Gastroesophageal sphincter (tissue), 4 donors: ENCODE data around the gene SSBP3. TPM values are rescaled to one million over a fixed set of nuclear protein-coding genes. Genes with fewer than 3 reads are reported as not detected.

Source experiments
- ATAC-seq: fragments of 150-250 bp; one replicate; pipeline ENCODE4 v1.9.1; 2016; ENCODE audit warnings: mild to moderate bottlenecking, moderate library complexity
- H3K27ac ChIP-seq, 4 donors: fragments of 200-600 bp; sonication (generic) in 3 of 4; 1 replicate in 3 of 4; 2 replicates in 1 of 4; pipeline ENCODE4 v1.5.1; 2016 to 2019
- H3K27me3 ChIP-seq: fragments of 200-600 bp; sonication (generic); one replicate; pipeline ENCODE4 v1.5.1; 2019
- H3K36me3 ChIP-seq, 2 donors: fragments of 200-600 bp; sonication (generic); one replicate each; pipeline ENCODE4 v1.5.1; 2019; ENCODE audit warnings: control low read depth in 1 of 2
- H3K4me1 ChIP-seq, 3 donors: fragments of 200-600 bp; sonication (generic); 1 replicate in 2 of 3; 2 replicates in 1 of 3; pipeline ENCODE4 v1.5.1; 2016 to 2019; ENCODE audit warnings: control low read depth in 2 of 3
- H3K4me3 ChIP-seq, 2 donors: fragments of 200-600 bp; sonication (generic); one replicate each; pipeline ENCODE4 v1.5.1; 2019; ENCODE audit warnings: mild to moderate bottlenecking in 1 of 2, moderate library complexity in 1 of 2
- H3K9me3 ChIP-seq, 3 donors: fragments of 200-600 bp; sonication (generic); one replicate each; pipeline ENCODE4 v1.5.1; 2017 to 2019; ENCODE audit warnings: control low read depth in 2 of 3
- EP300 ChIP-seq: sonication (generic); formaldehyde crosslinking; IDR thresholded peaks from one replicate; pipeline ENCODE4 v1.6.1; 2017; ENCODE audit warnings: antibody characterized with exemption, mild to moderate bottlenecking
- POLR2A ChIP-seq, 2 donors: fragments of 450-650 bp; IDR thresholded peaks; one replicate each; pipeline ENCODE4 v1.6.1; 2017; ENCODE audit warnings: antibody characterized with exemption in 2 of 2, mild to moderate bottlenecking in 2 of 2, moderate library complexity in 1 of 2
- POLR2AphosphoS5 ChIP-seq: sonication (generic); formaldehyde crosslinking; IDR thresholded peaks from one replicate; pipeline ENCODE4 v1.6.1; 2017; ENCODE audit warnings: antibody characterized with exemption
- WGBS, 2 donors: methylation state at CpG; one replicate each; pipeline ENCODE4 v1.1.5; 2018; ENCODE audit warnings: low coverage in 1 of 2; 5-methylcytosine and 5-hydroxymethylcytosine counted together
- total RNA-seq, 4 donors: library from RNA; depleted of rRNA; stranded (reverse); fragments of >200 nt; gene quantifications; one replicate each; pipeline ENCODE4 v1.1.0, GENCODE V29; 2016
- TF ChIP-seq, protein P1 (sequence below), 4 experiments: fragments of 200-600 bp in 2 of 4; fragments of 450-650 bp in 2 of 4; sonication (generic) in 1 of 4; IDR thresholded peaks; one replicate each; pipeline ENCODE4 v1.5.1; 2017 to 2019; ENCODE audit warnings: antibody characterized with exemption in 4 of 4, mild to moderate bottlenecking in 2 of 4, moderate library complexity in 2 of 4

The SSBP3 gene
- total RNA-seq, 4 donors from 2014 or later: 40.8 to 46.7 (median 45.5) TPM

- whole genome bisulfite sequencing, 2 donors: no CpG with 5 or more reads among the region's 13 CpGs
- no peaks in the 10 kb centered on the region for H3K27me3 ChIP-seq
- peak overlapping the region in 2 of 4 donors; percentile 18 to 43 for H3K27ac ChIP-seq
- peaks cover 0 to 41% of the 10 kb centered on the region in 2 donors for H3K36me3 ChIP-seq
- H3K4me3 ChIP-seq: no peak overlapping the region
- TF ChIP-seq EP300 (no peak), POLR2A (IDR thresholded peaks at IDR 0.05) (no peak), POLR2AphosphoS5 (no peak)
- TF ChIP-seq, protein P1, sequence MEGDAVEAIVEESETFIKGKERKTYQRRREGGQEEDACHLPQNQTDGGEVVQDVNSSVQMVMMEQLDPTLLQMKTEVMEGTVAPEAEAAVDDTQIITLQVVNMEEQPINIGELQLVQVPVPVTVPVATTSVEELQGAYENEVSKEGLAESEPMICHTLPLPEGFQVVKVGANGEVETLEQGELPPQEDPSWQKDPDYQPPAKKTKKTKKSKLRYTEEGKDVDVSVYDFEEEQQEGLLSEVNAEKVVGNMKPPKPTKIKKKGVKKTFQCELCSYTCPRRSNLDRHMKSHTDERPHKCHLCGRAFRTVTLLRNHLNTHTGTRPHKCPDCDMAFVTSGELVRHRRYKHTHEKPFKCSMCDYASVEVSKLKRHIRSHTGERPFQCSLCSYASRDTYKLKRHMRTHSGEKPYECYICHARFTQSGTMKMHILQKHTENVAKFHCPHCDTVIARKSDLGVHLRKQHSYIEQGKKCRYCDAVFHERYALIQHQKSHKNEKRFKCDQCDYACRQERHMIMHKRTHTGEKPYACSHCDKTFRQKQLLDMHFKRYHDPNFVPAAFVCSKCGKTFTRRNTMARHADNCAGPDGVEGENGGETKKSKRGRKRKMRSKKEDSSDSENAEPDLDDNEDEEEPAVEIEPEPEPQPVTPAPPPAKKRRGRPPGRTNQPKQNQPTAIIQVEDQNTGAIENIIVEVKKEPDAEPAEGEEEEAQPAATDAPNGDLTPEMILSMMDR (IDR thresholded peaks at IDR 0.05): no peak
- H3K9me3 ChIP-seq: no peaks in the 10 kb centered on the region
- peaks cover 0 to 32% (median 5%) of the 10 kb centered on the region in 3 donors for H3K4me1 ChIP-seq
- no peak for ATAC-seq
These were observed 177.5 kb downstream of the SSBP3 start for GRCh38 chr1:54228638-54229079.

DNA sequence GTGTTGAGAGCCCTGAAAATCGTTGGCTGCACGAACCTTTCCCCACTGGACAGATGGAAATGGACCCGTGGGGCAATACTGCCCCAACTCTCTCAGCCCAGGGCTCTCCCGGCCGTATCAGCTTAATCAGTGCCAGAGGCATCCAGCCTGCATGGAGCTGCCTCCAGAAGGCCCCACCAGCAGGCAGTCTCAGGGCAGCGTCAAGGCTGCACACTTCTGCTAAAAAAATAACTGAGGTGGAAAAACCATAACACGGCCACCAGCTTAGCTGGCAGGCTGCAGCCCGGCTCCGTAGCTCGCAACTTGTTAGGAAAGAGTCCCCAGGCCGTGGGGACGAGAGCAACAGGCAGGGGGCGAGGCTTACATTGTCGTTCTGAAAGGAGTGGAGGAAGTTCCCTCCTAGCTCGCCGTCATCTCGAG, 178.3 kb downstream of the SSBP3 start:
- H3K4me3 ChIP-seq: no peak overlapping the region
- 46 to 60% methylated on average over 1 to 6 of the region's 17 CpGs for WGBS, 2 donors
- no peaks in the 10 kb centered on the region for H3K9me3 ChIP-seq
- no peak for ATAC-seq
- TF ChIP-seq POLR2AphosphoS5 (no peak), POLR2A (IDR thresholded peaks at IDR 0.05) (no peak), EP300 (no peak)
- TF ChIP-seq, protein P1 (IDR thresholded peaks at IDR 0.05): no peak
- H3K27ac ChIP-seq: peak overlapping the region in 1 of 4 donors; percentile 19
- H3K27me3 ChIP-seq: no peaks in the 10 kb centered on the region
- peaks cover 0 to 32% (median 5%) of the 10 kb centered on the region in 3 donors for H3K4me1 ChIP-seq
- H3K36me3 ChIP-seq: peaks cover 0 to 41% of the 10 kb centered on the region in 2 donors

DNA sequence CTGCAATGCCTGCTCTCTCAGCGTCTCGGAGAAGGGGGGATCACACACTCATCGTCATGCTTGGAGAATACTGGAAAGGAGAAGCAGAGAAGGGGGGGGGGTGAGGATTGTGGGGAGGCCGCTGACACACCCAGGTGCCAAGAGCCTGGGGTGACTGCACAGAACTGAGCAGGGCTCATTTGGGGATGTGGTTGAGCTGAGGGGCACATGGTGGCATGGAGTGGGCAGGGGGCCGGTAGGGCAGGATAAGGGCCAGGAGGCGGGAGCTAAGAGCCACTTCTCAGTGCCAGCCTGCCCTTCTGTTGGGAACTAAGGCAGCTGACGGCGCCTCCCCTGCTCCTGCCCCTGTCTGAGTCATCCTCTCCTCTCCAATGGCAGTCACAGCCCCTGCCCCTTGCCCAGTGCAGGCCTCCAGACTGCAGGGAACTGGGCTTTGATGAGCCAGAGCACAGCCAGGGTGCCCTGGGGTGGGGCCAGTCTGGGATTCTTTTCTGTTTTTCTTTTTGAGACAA, 179.0 kb downstream of the SSBP3 start:
- ATAC-seq: no peak
- Histone ChIP-seq H3K4me1 (peaks cover 0 to 35% (median 5%) of the 10 kb centered on the region in 3 donors), H3K9me3 (no peaks in the 10 kb centered on the region), H3K36me3 (peaks cover 0 to 41% of the 10 kb centered on the region in 2 donors), H3K27ac (peak overlapping the region in 2 of 4 donors; percentile 19), H3K4me3 (no peak overlapping the region), H3K27me3 (no peaks in the 10 kb centered on the region)
- no peak for TF ChIP-seq EP300
- peak; percentile 11 for TF ChIP-seq POLR2AphosphoS5
- TF ChIP-seq POLR2A (IDR thresholded peaks at IDR 0.05): no peak
- TF ChIP-seq, protein P1 (IDR thresholded peaks at IDR 0.05): no peak
- WGBS, 2 donors: 77 to 80% methylated on average over 1 to 3 of the region's 8 CpGs

- TF ChIP-seq EP300 (no peak), POLR2A (IDR thresholded peaks at IDR 0.05) (no peak), POLR2AphosphoS5 (no peak)
- TF ChIP-seq, protein P1 (IDR thresholded peaks at IDR 0.05): no peak
- H3K27ac ChIP-seq: no peak overlapping the region
- H3K9me3 ChIP-seq: no peaks in the 10 kb centered on the region
- no peaks in the 10 kb centered on the region for H3K27me3 ChIP-seq
- no peak overlapping the region for H3K4me3 ChIP-seq
- ATAC-seq: no peak
- peaks cover 0 to 42% (median 5%) of the 10 kb centered on the region in 3 donors for H3K4me1 ChIP-seq
- WGBS, 2 donors: 29 to 84% methylated on average over 2 to 11 of the region's 20 CpGs
- H3K36me3 ChIP-seq: peaks cover 0 to 41% of the 10 kb centered on the region in 2 donors
These were observed 180.1 kb downstream of the SSBP3 start for GRCh38 chr1:54225986-54226559.

DNA sequence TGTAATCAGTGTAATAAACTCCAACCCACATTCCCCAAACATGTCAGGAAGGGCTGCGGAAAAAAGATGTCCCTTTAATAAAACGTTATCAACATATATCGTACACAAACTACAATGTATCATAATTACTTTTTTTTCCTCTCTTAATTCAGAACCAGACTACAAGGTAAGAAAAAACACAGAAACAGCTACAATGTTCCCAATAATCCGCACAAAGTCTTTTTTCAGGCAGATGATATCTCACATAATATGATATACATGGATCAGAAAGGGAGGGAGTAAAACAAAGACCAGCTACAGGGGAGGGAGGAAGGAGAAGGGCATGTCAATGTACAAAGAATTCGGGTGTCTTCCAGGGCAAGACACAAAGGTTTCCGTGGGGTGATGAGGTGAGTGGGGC, 180.8 kb downstream of the SSBP3 start:
- 77 to 80% methylated on average over 4 to 6 of the region's 6 CpGs for WGBS, 2 donors
- Histone ChIP-seq H3K27me3 (no peaks in the 10 kb centered on the region), H3K4me3 (no peak overlapping the region), H3K4me1 (peaks cover 0 to 49% (median 5%) of the 10 kb centered on the region in 3 donors), H3K27ac (no peak overlapping the region), H3K36me3 (peaks cover 0 to 41% of the 10 kb centered on the region in 2 donors), H3K9me3 (no peaks in the 10 kb centered on the region)
- TF ChIP-seq POLR2AphosphoS5 (no peak), EP300 (no peak), POLR2A (IDR thresholded peaks at IDR 0.05) (no peak)
- TF ChIP-seq, protein P1 (IDR thresholded peaks at IDR 0.05): no peak
- no peak for ATAC-seq
